Endothelial cell of umbilical vein (primary cell): ENCODE data around the gene ZNF154. TPM values are rescaled to one million over a fixed set of nuclear protein-coding genes. Genes with fewer than 3 reads are reported as not detected.

ENCODE experiments used
- BruUV-seq: library from RNA; stranded (reverse); fragments of 400-500 nt; replicated peaks from 2 replicates; lab custom pipeline; 2021; lab: Mats Ljungman, UMichigan
- CTCF ChIA-PET: fragments of 300-600, 350-600 bp; sonication (Branson Sonifier 250); formaldehyde crosslinking; loops from one replicate; lab custom pipeline; 2021; ENCODE audit warnings: antibody characterized with exemption, inconsistent platforms; lab: Charles Lee
- POLR2A ChIA-PET: fragments of 300-600, 350-600 bp; sonication (Branson Sonifier 250); formaldehyde crosslinking; loops from one replicate; lab custom pipeline; 2021; ENCODE audit warnings: antibody characterized with exemption, inconsistent platforms; lab: Charles Lee
- DNase-seq: peaks from one replicate; pipeline ENCODE4 v3.0.0-alpha.2; 2011; ENCODE audit warnings: low read depth, low spot score
- FAIRE-seq: peaks from 2 replicates; lab custom pipeline; 2011; peaks lifted over from hg19 to GRCh38; lab: Jason Lieb, UNC
- H2AFZ ChIP-seq: 2 replicates; pipeline ENCODE4 v1.6.0; 2012; ENCODE audit warnings: low read depth, low read length, control low read depth, inconsistent platforms
- H3K27ac ChIP-seq: 2 replicates; pipeline ENCODE4 v1.5.1; 2011; ENCODE audit warnings: low read depth, mild to moderate bottlenecking, control low read depth, low read length, moderate library complexity; ENCODE audit not compliant: insufficient read depth
- H3K27me3 ChIP-seq, 2 experiments: 2 replicates each; pipeline versions ENCODE4 v1.6.0 to v1.6.1; 2011; ENCODE audit warnings: low read length in 2 of 2, mixed read lengths in 1 of 2; ENCODE audit not compliant: control insufficient read depth in 2 of 2, insufficient read depth in 2 of 2
- H3K36me3 ChIP-seq, 2 experiments: 2 replicates in 1 of 2; 3 replicates in 1 of 2; pipeline ENCODE4 v1.5.1; 2011; ENCODE audit warnings: low read length in 2 of 2, mild to moderate bottlenecking in 1 of 2, moderate library complexity in 1 of 2; ENCODE audit not compliant: control insufficient read depth in 2 of 2, insufficient read depth in 2 of 2; ENCODE audit errors: extremely low read depth in 1 of 2
- H3K4me1 ChIP-seq: 3 replicates; pipeline ENCODE4 v1.5.1; 2011; ENCODE audit warnings: mild to moderate bottlenecking, low read length; ENCODE audit not compliant: control insufficient read depth, insufficient read depth; ENCODE audit errors: extremely low read depth
- H3K4me2 ChIP-seq: 2 replicates; pipeline ENCODE4 v1.6.1; 2011; ENCODE audit warnings: low read length, control low read depth, mixed read lengths; ENCODE audit not compliant: insufficient read depth
- H3K4me3 ChIP-seq, 3 experiments: fragments of 200-600 bp in 1 of 3; sonication (generic), shearing (Covaris generic) in 1 of 3; replicated peaks in 1 of 3; 2 replicates each; pipeline ENCODE4 v1.5.1; 2011 to 2016; ENCODE audit warnings: control low read depth in 3 of 3, low read length in 3 of 3, mild to moderate bottlenecking in 2 of 3, inconsistent platforms in 1 of 3, low read depth in 1 of 3, moderate library complexity in 1 of 3; ENCODE audit not compliant: insufficient read depth in 1 of 3
- H3K79me2 ChIP-seq: 2 replicates; pipeline ENCODE4 v1.6.0; 2012; ENCODE audit warnings: low read length, inconsistent platforms; ENCODE audit not compliant: control insufficient read depth, insufficient read depth
- H3K9ac ChIP-seq: replicated peaks from 2 replicates; pipeline ENCODE3; 2011; ENCODE audit warnings: low read length, control low read depth; ENCODE audit not compliant: insufficient read depth; ENCODE audit errors: extremely low read depth
- H3K9me1 ChIP-seq: replicated peaks from 3 replicates; pipeline ENCODE4 v1.6.0; 2011; ENCODE audit warnings: mild to moderate bottlenecking, low read length; ENCODE audit not compliant: control insufficient read depth, insufficient read depth; ENCODE audit errors: extremely low read depth
- H3K9me3 ChIP-seq: replicated peaks from 2 replicates; pipeline ENCODE4 v1.5.1; 2012; ENCODE audit warnings: low read length, inconsistent platforms; ENCODE audit not compliant: control insufficient read depth, insufficient read depth
- H4K20me1 ChIP-seq: replicated peaks from 2 replicates; pipeline ENCODE3; 2011; ENCODE audit warnings: mild to moderate bottlenecking, low read length; ENCODE audit not compliant: control insufficient read depth, insufficient read depth; ENCODE audit errors: extremely low read depth
- EZH2 ChIP-seq: IDR thresholded peaks from 2 replicates; pipeline ENCODE4 v1.6.1; 2012; ENCODE audit warnings: borderline replicate concordance, low read depth, mild to moderate bottlenecking, moderate library complexity, low read length, inconsistent platforms; ENCODE audit not compliant: severe bottlenecking
- FOS ChIP-seq: IDR thresholded peaks from 2 replicates; pipeline ENCODE4 v1.6.1; 2011; ENCODE audit warnings: mild to moderate bottlenecking, low read length, moderate library complexity, borderline replicate concordance; ENCODE audit not compliant: insufficient read depth
- JUN ChIP-seq: IDR thresholded peaks from 2 replicates; pipeline ENCODE4 v1.6.1; 2011; ENCODE audit warnings: borderline replicate concordance, low read depth; ENCODE audit not compliant: insufficient read length, insufficient read depth
- MAX ChIP-seq: IDR thresholded peaks from 2 replicates; pipeline ENCODE4 v1.6.1; 2011; ENCODE audit not compliant: insufficient read depth, insufficient read length
- MYC ChIP-seq: IDR thresholded peaks from one replicate; pipeline ENCODE4 v1.6.1; 2011; ENCODE audit warnings: mild to moderate bottlenecking, low read depth, low read length
- POLR2A ChIP-seq: IDR thresholded peaks from 2 replicates; pipeline ENCODE4 v1.6.1; 2012; ENCODE audit warnings: low read depth, mild to moderate bottlenecking, control low read depth, low read length
- POLR2AphosphoS5 ChIP-seq: IDR thresholded peaks from 2 replicates; pipeline ENCODE4 v1.6.1; 2012; ENCODE audit warnings: low read depth, mild to moderate bottlenecking, control low read depth, low read length, moderate library complexity; ENCODE audit not compliant: insufficient read depth
- dilution Hi-C: fragments of 300-500 bp; cut with MboI; formaldehyde crosslinking; loops from one replicate; pipeline ENCODE4 v1.15.0; 2019; ENCODE audit warnings: low sequenced_read_pairs; ENCODE audit not compliant: extremely low pct_ligation_motif_present
- intact Hi-C: fragments of 100-400 bp; cut with micrococcal nuclease; formaldehyde crosslinking; loops from one replicate; pipeline ENCODE4 v1.10.0; 2022
- polyA plus RNA-seq, 4 experiments: library from polyadenylated mRNA; depleted of rRNA in 3 of 4; stranded (reverse) in 3 of 4; unstranded in 1 of 4; fragments of >200 nt; gene quantifications; 2 replicates each; pipeline versions ENCODE4 v1.2.1 to v1.2.3, GENCODE V29; 2011 to 2012; ENCODE audit warnings: missing spikeins in 1 of 4
- total RNA-seq: library from RNA; stranded (reverse); gene quantifications from 2 replicates; pipeline ENCODE4 v1.2.3, GENCODE V29; 2021
- TF ChIP-seq, protein P1 (sequence below), 2 donors: IDR thresholded peaks; 1 replicate in 1 of 2; 2 replicates in 1 of 2; pipeline ENCODE4 v1.5.1; 2011; ENCODE audit warnings: low read length in 2 of 2, mild to moderate bottlenecking in 2 of 2, moderate library complexity in 2 of 2, control low read depth in 1 of 2, inconsistent platforms in 1 of 2, low read depth in 1 of 2; ENCODE audit not compliant: insufficient read depth in 1 of 2; ENCODE audit errors: extremely low read depth in 1 of 2

ZNF154 gene
- total and polyA plus RNA-seq, 2 donors (not counting 3 experiments of a cell fraction or from before 2014, with no cell fraction given): 1.3 to 2.0 TPM

DNA sequence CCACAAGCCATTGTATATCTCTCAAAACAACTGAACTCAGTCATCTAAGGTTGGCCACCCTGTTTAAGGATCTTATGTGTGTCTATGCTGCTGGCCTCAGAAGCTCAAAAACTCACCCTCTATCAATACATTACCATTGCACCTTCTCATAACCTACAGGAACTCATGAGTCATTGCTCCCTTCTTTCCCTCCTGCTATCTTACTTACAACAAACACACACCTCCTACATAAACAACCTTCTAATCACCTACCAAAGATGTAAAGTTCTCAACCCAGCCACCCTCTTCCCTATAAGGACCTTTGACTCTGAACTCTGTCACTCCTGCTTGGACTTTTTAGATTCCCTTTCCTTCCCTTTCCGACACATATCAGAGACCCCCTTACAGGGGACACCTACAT lies 53.6 kb downstream of the ZNF154 start:
- H2AFZ ChIP-seq: no peak overlapping the region
- BruUV-seq: no TSS peak
- H3K9ac ChIP-seq: no peak overlapping the region
- POLR2A ChIA-PET: no interaction called here
- H3K4me3 ChIP-seq: no peak overlapping the region
- TF ChIP-seq, protein P1, sequence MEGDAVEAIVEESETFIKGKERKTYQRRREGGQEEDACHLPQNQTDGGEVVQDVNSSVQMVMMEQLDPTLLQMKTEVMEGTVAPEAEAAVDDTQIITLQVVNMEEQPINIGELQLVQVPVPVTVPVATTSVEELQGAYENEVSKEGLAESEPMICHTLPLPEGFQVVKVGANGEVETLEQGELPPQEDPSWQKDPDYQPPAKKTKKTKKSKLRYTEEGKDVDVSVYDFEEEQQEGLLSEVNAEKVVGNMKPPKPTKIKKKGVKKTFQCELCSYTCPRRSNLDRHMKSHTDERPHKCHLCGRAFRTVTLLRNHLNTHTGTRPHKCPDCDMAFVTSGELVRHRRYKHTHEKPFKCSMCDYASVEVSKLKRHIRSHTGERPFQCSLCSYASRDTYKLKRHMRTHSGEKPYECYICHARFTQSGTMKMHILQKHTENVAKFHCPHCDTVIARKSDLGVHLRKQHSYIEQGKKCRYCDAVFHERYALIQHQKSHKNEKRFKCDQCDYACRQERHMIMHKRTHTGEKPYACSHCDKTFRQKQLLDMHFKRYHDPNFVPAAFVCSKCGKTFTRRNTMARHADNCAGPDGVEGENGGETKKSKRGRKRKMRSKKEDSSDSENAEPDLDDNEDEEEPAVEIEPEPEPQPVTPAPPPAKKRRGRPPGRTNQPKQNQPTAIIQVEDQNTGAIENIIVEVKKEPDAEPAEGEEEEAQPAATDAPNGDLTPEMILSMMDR (IDR thresholded peaks at IDR 0.05; ENCODE audit: extremely low read depth in 1 of 2, insufficient read depth in 1 of 2, low read depth in 1 of 2, low read length in 2 of 2): no peak
- TF ChIP-seq JUN (no peak), FOS (no peak), POLR2A (no peak), MYC (no peak), MAX (no peak), EZH2 (no peak), POLR2AphosphoS5 (no peak)
- intact Hi-C loops: no loop called here
- H3K79me2 ChIP-seq: no peaks in the 10 kb centered on the region
- FAIRE-seq (no peak), DNase-seq (no peak)
- no peak overlapping the region for H3K27ac ChIP-seq
- H3K9me1 ChIP-seq: no peaks in the 10 kb centered on the region
- H3K4me2 ChIP-seq: no peak overlapping the region
- H4K20me1 ChIP-seq: no peaks in the 10 kb centered on the region
- H3K36me3 ChIP-seq: no peaks in the 10 kb centered on the region
- dilution Hi-C loops: no loop called here
- H3K9me3 ChIP-seq: no peaks in the 10 kb centered on the region
- no peaks in the 10 kb centered on the region for H3K4me1 ChIP-seq
- no peaks in the 10 kb centered on the region for H3K27me3 ChIP-seq
- CTCF ChIA-PET: no interaction called here
